Activated T-cell treated with anti-CD3 and anti-CD28 coated beads for 48 hours (primary cell): ENCODE results near the gene CNTN1.
"Not testable (repeated sequence)": the region's sequence is repeated elsewhere in the genome, so short reads cannot be mapped to it uniquely, and the experiment has no call there.

Experiments used
- DNase-seq: peaks from one replicate; pipeline ENCODE4 v3.0.0-alpha.2; 2020; ENCODE audit warnings: low read depth

CNTN1 gene

DNA sequence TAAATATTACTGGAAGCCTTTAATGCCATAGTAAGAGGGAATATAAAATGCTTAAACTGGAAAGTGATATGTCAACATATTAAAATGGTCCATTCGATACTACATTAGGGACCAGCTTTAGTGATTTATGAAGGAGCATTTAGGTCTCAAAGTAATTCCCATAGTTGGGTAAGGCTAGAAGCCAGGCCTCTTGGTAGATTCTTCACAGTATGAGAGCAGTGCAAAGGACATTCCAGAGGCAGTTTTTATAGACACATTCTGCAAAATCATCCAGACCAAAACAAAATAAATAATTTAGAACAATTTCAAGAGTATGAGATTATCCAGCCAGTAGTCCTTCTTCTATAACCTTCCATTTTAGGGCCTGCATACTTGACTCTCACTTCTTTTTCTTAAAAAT lies 353.3 kb downstream of the CNTN1 start:
- DNase-seq: no peak

DNA sequence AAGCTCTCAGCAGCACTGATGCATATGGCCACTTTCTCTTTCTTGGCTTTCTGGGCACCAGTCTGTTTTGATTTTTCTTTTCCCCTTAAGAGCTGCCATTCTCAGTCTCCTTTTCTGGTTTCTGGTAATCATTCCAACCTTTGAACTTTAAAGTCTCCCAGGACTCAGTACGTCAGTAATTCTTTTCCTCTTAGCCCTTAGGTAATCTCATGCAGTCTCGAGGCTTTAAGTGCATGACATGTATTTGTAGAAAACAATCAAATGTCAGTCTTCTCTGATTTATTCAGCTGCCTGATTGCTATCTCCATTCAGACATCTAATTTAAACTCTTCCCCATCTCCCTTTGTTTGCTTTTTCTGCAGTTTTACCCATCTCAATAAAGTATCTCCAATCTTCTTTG lies 356.8 kb downstream of the CNTN1 start:
- no peak for DNase-seq

GRCh38 chr12:41051954-41052353 lies 359.7 kb downstream of the CNTN1 start:
- DNase-seq: no peak

DNA sequence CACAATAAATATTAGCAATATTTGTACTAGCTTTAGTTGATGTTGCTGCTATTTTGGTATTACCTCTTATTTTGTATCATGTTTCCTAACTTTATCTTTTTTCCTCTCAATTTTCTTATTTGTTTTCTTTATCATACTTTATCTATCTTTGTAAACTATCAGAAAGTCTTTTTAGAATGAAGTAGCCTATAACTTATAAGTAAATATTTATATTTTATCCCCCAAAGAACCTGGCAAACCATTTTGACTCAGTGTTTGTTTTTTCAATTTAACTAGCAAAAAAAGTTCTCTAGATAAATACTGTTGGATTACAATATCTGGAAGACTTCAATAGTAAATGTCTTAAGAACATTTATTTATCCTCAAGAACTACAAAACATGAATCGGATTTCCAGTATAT lies 360.2 kb downstream of the CNTN1 start:
- no peak for DNase-seq

GRCh38 chr12:41053046-41053445 lies 360.8 kb downstream of the CNTN1 start:
- no peak for DNase-seq

DNA sequence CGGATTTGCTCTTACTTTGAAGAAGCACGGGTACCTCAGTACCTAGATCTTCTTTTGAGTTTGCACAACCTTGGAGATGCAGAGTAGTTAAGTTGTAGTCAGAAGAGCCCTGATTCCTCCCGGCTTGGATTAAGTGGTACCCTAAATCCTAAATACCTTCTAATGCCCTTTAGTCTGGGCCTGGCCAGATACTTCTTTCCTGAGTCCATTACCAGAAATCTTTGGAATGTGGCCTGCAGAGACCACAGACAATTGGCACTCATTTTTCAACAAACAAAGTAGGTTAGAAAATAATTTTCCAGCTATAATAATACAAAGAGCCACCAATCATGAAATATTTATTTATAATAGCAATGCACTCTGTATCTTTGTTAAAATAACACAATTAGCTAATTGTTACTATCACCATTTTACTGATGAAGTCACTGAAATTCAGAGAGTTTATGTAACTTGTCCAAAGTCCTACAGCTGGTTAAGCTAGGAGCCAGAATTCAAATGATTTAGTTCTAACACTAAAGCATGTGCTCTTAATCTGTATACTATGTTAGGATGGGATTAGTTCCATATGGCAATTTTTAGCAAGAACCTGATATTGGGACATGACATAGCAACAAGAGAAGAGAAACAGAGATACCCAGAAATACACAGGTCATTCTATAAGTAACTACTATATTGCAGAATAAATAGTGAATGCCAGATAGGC lies 363.8 kb downstream of the CNTN1 start:
- no peak for DNase-seq

- no peak for DNase-seq
These were observed 366.0 kb downstream of the CNTN1 start for GRCh38 chr12:41058266-41058665.

GRCh38 chr12:41061192-41061591 lies 369.0 kb downstream of the CNTN1 start:
- no peak for DNase-seq

DNA sequence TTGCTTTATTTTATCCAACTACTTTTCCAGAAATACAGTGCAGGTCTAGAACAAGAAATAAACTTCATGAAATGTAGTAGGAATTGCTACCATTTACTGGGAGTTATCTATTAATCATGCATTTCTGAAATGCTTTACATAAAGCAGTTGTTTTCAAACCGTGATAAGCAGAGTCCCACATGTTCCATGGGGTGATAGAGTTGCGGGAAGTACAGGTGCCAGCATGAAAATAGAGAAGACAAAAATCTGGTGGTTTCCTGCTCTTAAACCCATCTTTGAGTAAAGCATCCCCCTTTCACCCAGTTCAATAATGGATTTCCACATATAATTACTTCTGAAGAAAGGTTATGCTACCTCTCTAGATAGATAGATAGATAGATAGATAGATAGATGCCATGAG lies 372.2 kb downstream of the CNTN1 start:
- DNase-seq: no peak

- DNase-seq: no peak
These were observed 375.9 kb downstream of the CNTN1 start for GRCh38 chr12:41067941-41068645.

GRCh38 chr12:41073633-41074472 lies 381.6 kb downstream of the CNTN1 start:
- no peak for DNase-seq

GRCh38 chr12:41074473-41074769 lies 382.2 kb downstream of the CNTN1 start:
- no peak for DNase-seq

- DNase-seq: no peak
These were observed 383.9 kb downstream of the CNTN1 start for GRCh38 chr12:41076114-41076513.

GRCh38 chr12:41081241-41081640 lies 389.0 kb downstream of the CNTN1 start:
- not testable (repeated sequence) for DNase-seq

- no peak for DNase-seq
These were observed 397.2 kb downstream of the CNTN1 start for GRCh38 chr12:41089438-41089837.

GRCh38 chr12:41092115-41092514 lies 399.9 kb downstream of the CNTN1 start:
- DNase-seq: no peak

DNA sequence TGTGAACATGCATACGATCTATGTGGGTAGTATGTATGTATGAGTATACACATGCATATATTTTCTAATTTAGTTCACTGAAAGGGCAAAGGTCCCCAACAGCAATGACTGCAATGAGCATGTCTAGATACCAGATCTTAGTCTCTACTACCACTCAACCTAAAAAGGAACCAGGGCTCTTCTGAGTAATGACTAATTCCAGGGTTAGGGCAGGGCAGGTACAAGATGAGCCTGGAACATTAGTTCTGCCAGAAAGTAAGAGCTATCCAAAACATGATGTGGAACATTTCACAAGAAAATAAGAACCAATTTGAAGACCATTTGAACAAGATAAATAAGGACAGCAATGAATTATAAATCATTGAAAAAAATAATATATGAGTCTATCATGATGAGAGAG lies 404.6 kb downstream of the CNTN1 start:
- DNase-seq: no peak

DNA sequence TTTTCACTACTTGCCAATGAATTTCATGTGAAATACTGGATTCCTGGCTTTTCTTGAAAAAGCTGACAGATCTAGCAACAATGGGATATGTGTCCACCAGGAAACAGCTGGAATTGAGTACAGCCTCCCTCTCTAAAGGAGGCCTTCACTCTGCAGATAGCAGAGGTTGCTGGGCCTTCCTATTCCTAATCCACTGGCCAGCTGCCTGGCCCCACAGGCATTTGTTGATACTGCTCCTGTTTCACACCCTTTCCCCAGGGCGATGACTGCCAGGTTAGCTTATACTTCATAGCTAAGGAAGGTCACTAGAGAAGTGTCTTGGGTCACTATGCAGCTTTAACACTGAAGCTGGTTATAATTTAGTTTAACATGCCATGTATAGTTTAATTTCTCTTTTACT lies 408.3 kb downstream of the CNTN1 start:
- no peak for DNase-seq

- DNase-seq: no peak
These were observed 409.6 kb downstream of the CNTN1 start for GRCh38 chr12:41101806-41102205.

GRCh38 chr12:41103614-41104013 lies 411.4 kb downstream of the CNTN1 start:
- DNase-seq: no peak

- no peak for DNase-seq
These were observed 414.1 kb downstream of the CNTN1 start for GRCh38 chr12:41106315-41106714.

DNA sequence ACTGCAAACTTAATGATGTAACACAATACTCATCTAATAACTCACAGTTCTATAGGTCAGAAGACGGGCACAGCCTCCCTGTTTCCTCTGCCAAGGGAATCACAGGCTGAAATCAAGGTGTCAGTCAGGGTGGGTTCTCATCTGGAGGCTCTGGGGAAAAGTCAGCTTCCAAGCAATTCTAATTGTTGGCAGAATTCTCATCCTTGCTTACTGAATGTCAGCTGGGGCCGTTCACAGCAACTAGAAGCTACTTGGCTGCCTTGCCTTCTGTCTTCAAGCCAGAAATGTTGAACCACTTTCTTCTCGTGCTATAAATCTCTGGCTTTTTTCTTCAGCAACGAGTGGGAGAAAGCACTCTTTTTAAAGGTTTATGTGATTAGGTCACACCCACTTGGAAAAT lies 415.8 kb downstream of the CNTN1 start:
- DNase-seq: no peak

- no peak for DNase-seq
These were observed 420.7 kb downstream of the CNTN1 start for GRCh38 chr12:41112903-41113302.
